ENCODE measurements around the gene UMAD1.

The UMAD1 gene

DNA sequence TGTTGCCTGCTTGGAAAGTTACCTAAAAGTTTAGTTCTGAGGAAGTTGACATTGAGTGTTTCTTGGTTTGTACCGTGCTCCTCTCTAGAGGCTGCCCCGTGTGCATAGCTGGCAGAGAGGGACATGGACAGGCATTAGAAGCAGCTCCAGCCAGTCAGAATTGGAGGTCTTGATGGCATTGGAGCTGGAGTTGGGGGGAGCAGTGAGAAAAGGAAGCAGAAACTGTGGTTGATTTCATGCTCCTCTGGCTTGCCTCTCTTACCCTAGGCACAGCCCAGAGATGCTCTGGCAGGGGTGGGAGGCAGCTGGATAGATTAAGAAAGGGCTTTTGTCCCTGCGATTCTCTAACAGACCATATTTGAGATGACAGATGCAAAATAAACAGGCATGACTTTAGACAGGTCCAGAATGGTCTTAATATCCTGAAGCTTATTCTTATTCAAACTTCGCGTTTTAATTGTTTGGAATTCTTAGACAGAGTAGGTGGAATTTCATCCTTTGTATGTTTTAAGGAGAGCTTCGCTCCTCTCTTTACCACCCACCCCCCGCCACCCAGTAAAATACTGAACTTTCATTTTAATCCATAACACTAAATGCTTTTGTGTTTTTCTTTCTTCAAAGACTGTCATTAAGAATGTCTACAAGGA is 254.6 kb downstream of the UMAD1 start:
- TF ChIP-seq CTCF (IDR thresholded peaks at IDR 0.05; ENCODE audit: control insufficient read depth, extremely low read depth, insufficient read depth), result no peak
- no peak overlapping the region for H3K4me3 ChIP-seq (ENCODE audit: low read depth, low read length)
- DNase-seq (ENCODE audit: low read depth), result no peak

- H3K4me3 ChIP-seq (ENCODE audit: low read depth, low read length), result no peak overlapping the region
- no peak for DNase-seq (ENCODE audit: low read depth)
- peak; percentile 24 for TF ChIP-seq CTCF (IDR thresholded peaks at IDR 0.05; ENCODE audit: control insufficient read depth, extremely low read depth, insufficient read depth)
Measured at GRCh38 chr7:7895754-7896153, 255.2 kb downstream of the UMAD1 start.

DNA sequence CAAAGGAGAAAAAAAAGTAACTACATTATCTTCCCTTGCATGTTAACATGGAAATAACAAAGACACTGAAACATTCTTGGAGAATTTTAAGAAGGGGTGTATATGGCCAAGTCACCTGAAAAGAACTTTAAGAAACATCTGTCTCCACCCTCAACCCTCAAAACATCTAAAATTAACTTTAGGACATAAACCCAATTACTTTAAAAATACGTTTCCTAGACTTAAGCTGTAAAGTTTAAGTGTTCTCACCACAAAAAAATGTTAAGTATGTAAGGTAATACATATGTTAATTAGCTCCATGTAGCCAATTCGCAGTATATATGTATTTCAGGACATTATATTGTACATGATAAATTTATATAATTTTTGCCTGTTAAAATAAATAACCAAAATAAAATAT is 257.0 kb downstream of the UMAD1 start:
- DNase-seq (ENCODE audit: low read depth), result no peak
- TF ChIP-seq CTCF (IDR thresholded peaks at IDR 0.05; ENCODE audit: control insufficient read depth, extremely low read depth, insufficient read depth), result no peak

GRCh38 chr7:7897949-7898515 is 257.5 kb downstream of the UMAD1 start:
- no peak for TF ChIP-seq CTCF (IDR thresholded peaks at IDR 0.05; ENCODE audit: control insufficient read depth, extremely low read depth, insufficient read depth)

More for the DNA sequence above, 257.0 kb downstream of the UMAD1 start:
- H3K4me3 ChIP-seq (ENCODE audit: low read depth, low read length), result no peak overlapping the region

DNA sequence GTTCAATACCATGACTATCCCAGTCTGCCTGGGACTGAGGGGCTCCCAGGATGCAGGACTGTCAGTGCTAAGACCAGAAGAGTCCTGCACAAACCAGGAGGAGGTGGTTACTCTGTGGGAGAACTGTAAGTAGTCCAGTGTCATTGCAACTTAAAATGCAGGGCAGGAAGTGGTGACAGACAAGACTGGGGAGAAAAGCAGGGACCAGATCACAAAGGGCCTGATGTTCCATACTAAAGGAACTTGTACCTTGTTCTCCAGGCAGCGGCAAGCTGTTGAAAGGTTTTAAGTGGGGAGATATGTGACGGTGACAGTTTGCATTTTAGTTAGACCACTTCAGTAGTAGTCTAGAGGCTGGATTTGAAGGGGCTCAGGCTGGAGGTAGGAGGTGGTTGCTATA is 262.3 kb downstream of the UMAD1 start:
- no peak overlapping the region for H3K4me3 ChIP-seq (ENCODE audit: low read depth, low read length)
- TF ChIP-seq CTCF (IDR thresholded peaks at IDR 0.05; ENCODE audit: control insufficient read depth, extremely low read depth, insufficient read depth), result no peak
- DNase-seq (ENCODE audit: low read depth), result no peak

More at GRCh38 chr7:7897949-7898515, 257.5 kb downstream of the UMAD1 start:
- no peak for DNase-seq (ENCODE audit: low read depth)
- no peak overlapping the region for H3K4me3 ChIP-seq (ENCODE audit: low read depth, low read length)

DNA sequence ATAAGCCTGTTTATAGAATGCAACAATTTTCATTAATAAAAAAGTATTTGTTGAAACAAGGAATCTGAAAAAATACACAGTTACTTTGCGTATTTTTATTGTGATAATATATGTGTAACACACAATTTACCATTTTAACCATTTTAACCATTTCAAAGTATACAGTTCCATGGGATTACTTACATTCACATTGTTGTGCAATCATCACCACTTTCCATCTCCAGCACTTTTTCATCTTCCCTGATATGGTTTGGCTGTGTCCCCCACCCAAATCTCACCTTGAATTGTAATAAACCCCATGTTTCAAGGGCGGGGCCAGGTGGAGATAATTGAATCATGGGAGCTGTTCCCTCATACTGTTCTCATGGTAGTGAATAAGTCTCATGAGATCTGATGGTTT is 266.8 kb downstream of the UMAD1 start:
- TF ChIP-seq CTCF (IDR thresholded peaks at IDR 0.05; ENCODE audit: control insufficient read depth, extremely low read depth, insufficient read depth), result no peak
- no peak for DNase-seq (ENCODE audit: low read depth)
- H3K4me3 ChIP-seq (ENCODE audit: low read depth, low read length), result no peak overlapping the region

Data from LNCaP clone FGC (cell line).